ENCODE measurements around the gene ATXN2.
"Not testable (repeated sequence)": the region's sequence is repeated elsewhere in the genome, so short reads cannot be mapped to it uniquely, and the experiment has no call there.

The ATXN2 gene

GRCh38 chr12:111573476-111573875, 25.6 kb downstream of the ATXN2 start:
- DNase-seq (ENCODE audit: low spot score): no peak
- no peaks in the 10 kb centered on the region for H3K36me3 Mint-ChIP-seq (ENCODE audit: low read depth)
- H3K9me3 Mint-ChIP-seq: no peaks in the 10 kb centered on the region
- H3K4me1 Mint-ChIP-seq (ENCODE audit: low read depth): peaks cover 15% of the 10 kb centered on the region
- no peaks in the 10 kb centered on the region for H3K27me3 Mint-ChIP-seq (ENCODE audit: low read depth)
- no peak overlapping the region for H3K4me3 Mint-ChIP-seq
- H3K27ac Mint-ChIP-seq: no peak overlapping the region

- no peaks in the 10 kb centered on the region for H3K36me3 Mint-ChIP-seq (ENCODE audit: low read depth)
- H3K4me1 Mint-ChIP-seq (ENCODE audit: low read depth): peaks cover 10% of the 10 kb centered on the region
- no peaks in the 10 kb centered on the region for H3K27me3 Mint-ChIP-seq (ENCODE audit: low read depth)
- no peak overlapping the region for H3K4me3 Mint-ChIP-seq
- H3K9me3 Mint-ChIP-seq: no peaks in the 10 kb centered on the region
- no peak for DNase-seq (ENCODE audit: low spot score)
- no peak overlapping the region for H3K27ac Mint-ChIP-seq
Measured at GRCh38 chr12:111570084-111570961, 28.8 kb downstream of the ATXN2 start.

GRCh38 chr12:111569363-111570083, 29.6 kb downstream of the ATXN2 start:
- no peak for DNase-seq (ENCODE audit: low spot score)
- no peaks in the 10 kb centered on the region for H3K9me3 Mint-ChIP-seq
- no peak overlapping the region for H3K27ac Mint-ChIP-seq
- H3K4me3 Mint-ChIP-seq: no peak overlapping the region
- H3K27me3 Mint-ChIP-seq (ENCODE audit: low read depth): no peaks in the 10 kb centered on the region
- H3K4me1 Mint-ChIP-seq (ENCODE audit: low read depth): peaks cover 10% of the 10 kb centered on the region
- no peaks in the 10 kb centered on the region for H3K36me3 Mint-ChIP-seq (ENCODE audit: low read depth)

- not testable (repeated sequence) for H3K27ac Mint-ChIP-seq; H3K36me3 Mint-ChIP-seq (ENCODE audit: low read depth); H3K4me1 Mint-ChIP-seq (ENCODE audit: low read depth); H3K9me3 Mint-ChIP-seq; H3K27me3 Mint-ChIP-seq (ENCODE audit: low read depth); DNase-seq (ENCODE audit: low spot score); H3K4me3 Mint-ChIP-seq
Measured at GRCh38 chr12:111560844-111561243, 38.3 kb downstream of the ATXN2 start.

- Mint-ChIP-seq H3K36me3 (ENCODE audit: low read depth) (peaks cover 17% of the 10 kb centered on the region), H3K9me3 (peaks cover 15% of the 10 kb centered on the region), H3K27ac (no peak overlapping the region), H3K4me1 (ENCODE audit: low read depth) (no peaks in the 10 kb centered on the region), H3K27me3 (ENCODE audit: low read depth) (no peaks in the 10 kb centered on the region), H3K4me3 (no peak overlapping the region)
- DNase-seq (ENCODE audit: low spot score): no peak
Measured at GRCh38 chr12:111558107-111558376, 41.1 kb downstream of the ATXN2 start.

- Mint-ChIP-seq H3K27ac (no peak overlapping the region), H3K4me3 (no peak overlapping the region), H3K9me3 (peaks cover 15% of the 10 kb centered on the region), H3K27me3 (ENCODE audit: low read depth) (no peaks in the 10 kb centered on the region), H3K36me3 (ENCODE audit: low read depth) (peaks cover 17% of the 10 kb centered on the region), H3K4me1 (ENCODE audit: low read depth) (no peaks in the 10 kb centered on the region)
- DNase-seq (ENCODE audit: low spot score): no peak
Measured at GRCh38 chr12:111557271-111558106, 41.6 kb downstream of the ATXN2 start.

GRCh38 chr12:111556676-111557075, 42.4 kb downstream of the ATXN2 start:
- Mint-ChIP-seq H3K9me3 (peaks cover 15% of the 10 kb centered on the region), H3K36me3 (ENCODE audit: low read depth) (peaks cover 23% of the 10 kb centered on the region), H3K27ac (no peak overlapping the region), H3K4me3 (no peak overlapping the region), H3K27me3 (ENCODE audit: low read depth) (no peaks in the 10 kb centered on the region), H3K4me1 (ENCODE audit: low read depth) (no peaks in the 10 kb centered on the region)
- no peak for DNase-seq (ENCODE audit: low spot score)

- H3K27me3 Mint-ChIP-seq (ENCODE audit: low read depth); H3K4me1 Mint-ChIP-seq (ENCODE audit: low read depth); H3K27ac Mint-ChIP-seq; DNase-seq (ENCODE audit: low spot score); H3K4me3 Mint-ChIP-seq: not testable (repeated sequence)
- Mint-ChIP-seq H3K36me3 (ENCODE audit: low read depth) (peaks cover 28% of the 10 kb centered on the region), H3K9me3 (peaks cover 15% of the 10 kb centered on the region)
Measured at GRCh38 chr12:111555313-111555712, 43.8 kb downstream of the ATXN2 start.

- H3K4me3 Mint-ChIP-seq: peak overlapping the region; percentile 35
- H3K27me3 Mint-ChIP-seq (ENCODE audit: low read depth): no peaks in the 10 kb centered on the region
- peak overlapping the region; percentile 22 for H3K27ac Mint-ChIP-seq
- H3K4me1 Mint-ChIP-seq (ENCODE audit: low read depth): peaks cover 15% of the 10 kb centered on the region
- DNase-seq (ENCODE audit: low spot score): peak; percentile 31
- H3K9me3 Mint-ChIP-seq: no peaks in the 10 kb centered on the region
- H3K36me3 Mint-ChIP-seq (ENCODE audit: low read depth): peaks cover 37% of the 10 kb centered on the region
Measured at GRCh38 chr12:111546758-111547383, 52.2 kb downstream of the ATXN2 start.

- Mint-ChIP-seq H3K27ac (peak overlapping the region; percentile 22), H3K36me3 (ENCODE audit: low read depth) (peaks cover 35% of the 10 kb centered on the region), H3K4me3 (peak overlapping the region; percentile 46), H3K4me1 (ENCODE audit: low read depth) (peaks cover 15% of the 10 kb centered on the region), H3K9me3 (no peaks in the 10 kb centered on the region), H3K27me3 (ENCODE audit: low read depth) (no peaks in the 10 kb centered on the region)
- DNase-seq (ENCODE audit: low spot score): no peak
Measured at GRCh38 chr12:111546171-111546570, 52.9 kb downstream of the ATXN2 start.

GRCh38 chr12:111544032-111544431, 55.1 kb downstream of the ATXN2 start:
- no peak overlapping the region for H3K4me3 Mint-ChIP-seq
- peaks cover 15% of the 10 kb centered on the region for H3K4me1 Mint-ChIP-seq (ENCODE audit: low read depth)
- peaks cover 32% of the 10 kb centered on the region for H3K36me3 Mint-ChIP-seq (ENCODE audit: low read depth)
- peak overlapping the region; percentile 81 for H3K27ac Mint-ChIP-seq
- no peaks in the 10 kb centered on the region for H3K9me3 Mint-ChIP-seq
- no peaks in the 10 kb centered on the region for H3K27me3 Mint-ChIP-seq (ENCODE audit: low read depth)
- no peak for DNase-seq (ENCODE audit: low spot score)

- no peak for DNase-seq (ENCODE audit: low spot score)
- Mint-ChIP-seq H3K27ac (no peak overlapping the region), H3K9me3 (no peaks in the 10 kb centered on the region)
Measured at GRCh38 chr12:111532751-111533150, 66.4 kb downstream of the ATXN2 start.

GRCh38 chr12:111529424-111530368, 69.4 kb downstream of the ATXN2 start:
- DNase-seq (ENCODE audit: low spot score): peak; percentile 44
- Mint-ChIP-seq H3K27ac (no peak overlapping the region), H3K9me3 (no peaks in the 10 kb centered on the region), H3K27me3 (ENCODE audit: low read depth) (no peaks in the 10 kb centered on the region), H3K4me1 (ENCODE audit: low read depth) (peaks cover 6% of the 10 kb centered on the region), H3K36me3 (ENCODE audit: low read depth) (peaks cover 15% of the 10 kb centered on the region), H3K4me3 (no peak overlapping the region)

More at GRCh38 chr12:111532751-111533150, 66.4 kb downstream of the ATXN2 start:
- peaks cover 5% of the 10 kb centered on the region for H3K36me3 Mint-ChIP-seq (ENCODE audit: low read depth)
- H3K4me3 Mint-ChIP-seq: no peak overlapping the region
- H3K27me3 Mint-ChIP-seq (ENCODE audit: low read depth): no peaks in the 10 kb centered on the region
- H3K4me1 Mint-ChIP-seq (ENCODE audit: low read depth): peaks cover 6% of the 10 kb centered on the region

Data from T-helper 2 cell treated with Interferon-gamma antibody and Interleukin-4, amounts not matched to agents 5 μg/mL and 100 μg/mL, for 36 hours (primary cell).